CD4-positive, alpha-beta T cell treated with Interleukin-2 at 100 ng/mL for 4 hours (primary cell): ENCODE results near the gene MACROD2.
"Not testable (repeated sequence)": the region's sequence is repeated elsewhere in the genome, so short reads cannot be mapped to it uniquely, and the experiment has no call there.

Experiments used
- DNase-seq: peaks from one replicate; pipeline ENCODE4 v3.0.0-alpha.2; 2020; ENCODE audit warnings: low spot score

The MACROD2 gene

GRCh38 chr20:15965165-15965564 is 1969.8 kb downstream of the MACROD2 start:
- no peak for DNase-seq

- no peak for DNase-seq
These were observed 1972.0 kb downstream of the MACROD2 start for GRCh38 chr20:15967334-15967733.

GRCh38 chr20:15976047-15976736 is 1980.9 kb downstream of the MACROD2 start:
- no peak for DNase-seq

GRCh38 chr20:15977026-15977425 is 1981.7 kb downstream of the MACROD2 start:
- no peak for DNase-seq

GRCh38 chr20:15977758-15978157 is 1982.4 kb downstream of the MACROD2 start:
- DNase-seq = no peak

GRCh38 chr20:15985494-15986368 is 1990.4 kb downstream of the MACROD2 start:
- DNase-seq = not testable (repeated sequence)

- DNase-seq = no peak
These were observed 1991.4 kb downstream of the MACROD2 start for GRCh38 chr20:15986690-15987089.

GRCh38 chr20:15991279-15991678 is 1996.0 kb downstream of the MACROD2 start:
- no peak for DNase-seq

GRCh38 chr20:15992564-15992963 is 1997.2 kb downstream of the MACROD2 start:
- DNase-seq = no peak

GRCh38 chr20:16000112-16000511 is 2004.8 kb downstream of the MACROD2 start:
- DNase-seq = no peak

- no peak for DNase-seq
These were observed 2006.0 kb downstream of the MACROD2 start for GRCh38 chr20:16001286-16001685.

- no peak for DNase-seq
These were observed 2008.0 kb downstream of the MACROD2 start for GRCh38 chr20:16003310-16003709.

- DNase-seq = no peak
These were observed 2009.0 kb downstream of the MACROD2 start for GRCh38 chr20:16004108-16004854.

- no peak for DNase-seq
These were observed 2010.0 kb downstream of the MACROD2 start for GRCh38 chr20:16005021-16005914.

- DNase-seq = no peak
These were observed 2010.7 kb downstream of the MACROD2 start for GRCh38 chr20:16005915-16006493.

- DNase-seq = no peak
These were observed 2011.8 kb downstream of the MACROD2 start for GRCh38 chr20:16007164-16007563.

GRCh38 chr20:16007962-16008361 is 2012.6 kb downstream of the MACROD2 start:
- DNase-seq = no peak

GRCh38 chr20:16011056-16011455 is 2015.7 kb downstream of the MACROD2 start:
- no peak for DNase-seq

- no peak for DNase-seq
These were observed 2016.2 kb downstream of the MACROD2 start for GRCh38 chr20:16011519-16011918.

GRCh38 chr20:16012934-16013333 is 2017.6 kb downstream of the MACROD2 start:
- not testable (repeated sequence) for DNase-seq

- DNase-seq = no peak
These were observed 2018.3 kb downstream of the MACROD2 start for GRCh38 chr20:16013631-16014030.
